Stomach smooth muscle (tissue), 2 donors: ENCODE measurements around the gene ARHGEF37.
"Not testable (repeated sequence)": the region's sequence is repeated elsewhere in the genome, so short reads cannot be mapped to it uniquely, and the experiment has no call there.

Experiments used
- H3K27ac ChIP-seq: one replicate; pipeline ENCODE4 v1.7.0; 2013; ENCODE audit warnings: mild to moderate bottlenecking, low read length, inconsistent platforms
- H3K27me3 ChIP-seq, 2 donors: one replicate each; pipeline ENCODE4 v1.7.0; 2013; ENCODE audit warnings: low read length in 2 of 2; ENCODE audit not compliant: insufficient read depth in 2 of 2, control insufficient read depth in 1 of 2
- H3K36me3 ChIP-seq, 2 donors: one replicate each; pipeline ENCODE4 v1.7.0; 2013; ENCODE audit warnings: low read length in 2 of 2; ENCODE audit not compliant: control insufficient read depth in 2 of 2, insufficient read depth in 2 of 2
- H3K4me1 ChIP-seq: one replicate; pipeline ENCODE4 v1.7.0; 2013; ENCODE audit warnings: low read length; ENCODE audit not compliant: control insufficient read depth, insufficient read depth
- H3K4me3 ChIP-seq, 2 donors: one replicate each; pipeline ENCODE4 v1.7.0; 2013; ENCODE audit warnings: low read length in 2 of 2
- H3K9ac ChIP-seq, 2 donors: one replicate each; pipeline ENCODE4 v1.7.0; 2013; ENCODE audit warnings: low read length in 2 of 2, mild to moderate bottlenecking in 1 of 2
- H3K9me3 ChIP-seq, 2 donors: one replicate each; pipeline ENCODE4 v1.7.0; 2013; ENCODE audit warnings: low read length in 2 of 2; ENCODE audit not compliant: control insufficient read depth in 2 of 2
- donor health status: healthy.
- donor health status: Pancreatic carcinoma.

The ARHGEF37 gene

GRCh38 chr5:149648464-149649393 is 67.4 kb downstream of the ARHGEF37 start:
- H3K36me3 ChIP-seq, H3K9me3 ChIP-seq: not testable (repeated sequence)

DNA sequence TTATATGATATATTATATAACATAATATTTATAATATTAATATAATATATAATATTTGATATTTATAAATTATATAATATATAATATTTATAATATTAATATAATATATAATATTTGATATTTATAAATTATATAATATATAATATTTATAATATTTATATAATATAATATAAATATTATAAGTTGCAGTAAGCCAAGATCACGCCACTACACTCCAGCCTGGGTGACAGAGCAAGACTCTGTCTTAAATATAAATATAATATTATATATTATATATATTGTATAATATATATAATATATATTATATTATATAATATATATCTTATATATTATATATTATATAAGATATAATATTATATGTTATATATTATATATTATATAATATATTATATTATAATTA is 68.4 kb downstream of the ARHGEF37 start:
- not testable (repeated sequence) for H3K4me3 ChIP-seq, H3K27ac ChIP-seq, H3K9me3 ChIP-seq, H3K9ac ChIP-seq, H3K4me1 ChIP-seq, H3K27me3 ChIP-seq, H3K36me3 ChIP-seq

More at GRCh38 chr5:149648464-149649393, 67.4 kb downstream of the ARHGEF37 start:
- not testable (repeated sequence) for H3K4me3 ChIP-seq, H3K27ac ChIP-seq, H3K9ac ChIP-seq, H3K4me1 ChIP-seq, H3K27me3 ChIP-seq

DNA sequence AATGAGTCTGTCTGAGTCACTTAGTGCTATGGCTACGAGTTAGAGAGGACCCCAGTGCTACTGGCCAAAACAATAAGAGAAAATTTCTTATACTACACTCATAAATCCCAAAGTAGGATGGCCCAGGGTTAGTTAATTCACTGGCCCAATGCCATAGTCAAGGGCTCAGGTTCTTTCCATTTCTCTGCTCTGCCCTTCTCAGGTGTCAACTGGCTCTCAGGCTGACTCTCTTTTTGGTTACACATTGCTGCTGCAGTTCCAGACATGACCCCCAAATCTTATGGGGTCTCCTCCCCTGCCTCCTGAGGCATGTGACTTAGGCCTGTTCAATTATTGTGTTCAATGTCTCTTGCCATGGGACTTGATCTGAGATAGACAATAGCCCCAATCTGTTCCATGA is 70.4 kb downstream of the ARHGEF37 start:
- Histone ChIP-seq H3K27me3 (no peaks in the 10 kb centered on the region), H3K4me3 (no peak overlapping the region), H3K36me3 (no peaks in the 10 kb centered on the region), H3K27ac (no peak overlapping the region), H3K4me1 (peaks cover 1% of the 10 kb centered on the region), H3K9ac (no peak overlapping the region), H3K9me3 (no peaks in the 10 kb centered on the region)

- H3K4me3 ChIP-seq, result no peak overlapping the region
- no peaks in the 10 kb centered on the region for H3K36me3 ChIP-seq
- no peaks in the 10 kb centered on the region for H3K9me3 ChIP-seq
Measured at GRCh38 chr5:149652697-149653096, 71.4 kb downstream of the ARHGEF37 start.

DNA sequence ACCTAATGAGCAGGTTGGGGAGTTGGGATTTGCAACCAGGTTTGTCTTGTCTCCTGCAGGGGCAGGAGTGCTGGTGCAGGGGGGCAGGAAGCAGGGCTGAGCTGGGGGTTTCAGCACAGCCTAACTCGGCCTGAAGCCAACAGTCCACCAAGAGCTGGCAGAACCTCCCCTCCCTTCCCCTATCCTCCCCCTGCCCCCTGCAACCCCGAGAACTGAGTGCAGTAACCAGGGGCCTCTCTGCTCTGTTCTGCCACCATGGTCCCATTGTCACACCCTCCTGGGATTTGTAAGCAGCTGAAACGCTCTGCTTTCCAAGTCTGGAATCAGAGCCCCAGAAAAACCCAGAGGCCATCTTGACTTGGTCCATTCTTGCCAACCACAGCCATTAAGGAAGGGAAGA is 72.9 kb downstream of the ARHGEF37 start:
- Histone ChIP-seq H3K36me3 (no peaks in the 10 kb centered on the region), H3K9me3 (no peaks in the 10 kb centered on the region), H3K4me3 (no peak overlapping the region), H3K4me1 (no peaks in the 10 kb centered on the region), H3K27me3 (no peaks in the 10 kb centered on the region), H3K27ac (no peak overlapping the region), H3K9ac (no peak overlapping the region)

More at GRCh38 chr5:149652697-149653096, 71.4 kb downstream of the ARHGEF37 start:
- no peak overlapping the region for H3K9ac ChIP-seq
- no peak overlapping the region for H3K27ac ChIP-seq
- H3K4me1 ChIP-seq, result no peaks in the 10 kb centered on the region
- H3K27me3 ChIP-seq, result no peaks in the 10 kb centered on the region

DNA sequence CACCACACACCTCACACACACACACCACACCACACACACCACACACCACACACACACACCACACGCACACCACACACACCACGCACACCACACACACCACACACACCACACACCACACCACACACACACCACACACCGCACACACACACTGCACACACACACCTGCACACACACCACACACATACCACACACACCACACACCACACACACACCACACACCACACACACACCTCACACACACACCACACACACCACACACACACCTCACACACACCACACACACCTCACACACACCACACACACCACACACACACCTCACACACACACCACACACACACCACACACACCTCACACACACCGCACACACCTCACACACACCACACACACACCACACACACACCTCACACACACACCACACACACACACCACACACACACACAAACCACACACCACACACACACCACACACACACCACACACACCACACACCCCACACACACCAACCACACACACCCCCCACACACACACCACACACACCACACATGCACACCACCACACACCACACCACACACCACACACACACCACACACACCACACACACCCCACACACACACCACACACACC is 73.7 kb downstream of the ARHGEF37 start:
- no peaks in the 10 kb centered on the region for H3K36me3 ChIP-seq
- no peak overlapping the region for H3K4me3 ChIP-seq
- no peaks in the 10 kb centered on the region for H3K9me3 ChIP-seq
- H3K27ac ChIP-seq, result no peak overlapping the region
- no peaks in the 10 kb centered on the region for H3K27me3 ChIP-seq
- no peak overlapping the region for H3K9ac ChIP-seq
- H3K4me1 ChIP-seq, result no peaks in the 10 kb centered on the region

DNA sequence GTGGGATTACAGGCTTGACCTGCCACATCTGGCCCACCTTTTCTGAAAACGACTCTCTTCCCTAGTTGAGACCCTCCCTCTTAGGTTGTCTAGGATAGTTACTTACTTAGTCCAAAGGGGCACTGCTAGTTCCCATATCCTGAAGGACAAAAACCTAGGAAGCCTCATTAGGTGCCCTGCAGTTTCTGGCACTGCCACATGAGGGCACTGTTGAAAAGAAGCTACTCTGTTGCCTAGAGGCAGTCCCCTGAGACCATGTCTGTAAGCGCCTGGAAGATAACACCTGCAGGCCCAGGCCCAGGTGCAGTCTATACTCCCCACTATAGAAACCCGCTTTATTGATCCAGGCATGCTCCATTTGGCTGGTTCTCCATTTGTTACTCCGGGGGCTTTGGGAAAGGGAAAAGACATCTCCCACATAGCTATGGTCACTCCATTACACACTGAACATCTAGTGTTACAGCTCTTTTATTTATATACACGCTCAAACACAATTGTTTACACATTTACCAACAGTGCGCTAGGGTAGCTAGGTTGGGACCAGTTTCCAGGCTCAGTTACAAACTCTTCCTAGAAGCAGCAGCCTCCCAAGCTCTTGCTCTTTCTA is 75.4 kb downstream of the ARHGEF37 start:
- no peaks in the 10 kb centered on the region for H3K9me3 ChIP-seq
- no peaks in the 10 kb centered on the region for H3K27me3 ChIP-seq
- no peaks in the 10 kb centered on the region for H3K36me3 ChIP-seq
- no peak overlapping the region for H3K9ac ChIP-seq
- H3K4me1 ChIP-seq, result no peaks in the 10 kb centered on the region
- H3K4me3 ChIP-seq, result no peak overlapping the region
- no peak overlapping the region for H3K27ac ChIP-seq

GRCh38 chr5:149657324-149657723 is 76.0 kb downstream of the ARHGEF37 start:
- no peak overlapping the region for H3K27ac ChIP-seq
- no peaks in the 10 kb centered on the region for H3K4me1 ChIP-seq
- H3K9me3 ChIP-seq, result no peaks in the 10 kb centered on the region
- no peaks in the 10 kb centered on the region for H3K27me3 ChIP-seq
- no peaks in the 10 kb centered on the region for H3K36me3 ChIP-seq
- no peak overlapping the region for H3K9ac ChIP-seq
- no peak overlapping the region for H3K4me3 ChIP-seq

DNA sequence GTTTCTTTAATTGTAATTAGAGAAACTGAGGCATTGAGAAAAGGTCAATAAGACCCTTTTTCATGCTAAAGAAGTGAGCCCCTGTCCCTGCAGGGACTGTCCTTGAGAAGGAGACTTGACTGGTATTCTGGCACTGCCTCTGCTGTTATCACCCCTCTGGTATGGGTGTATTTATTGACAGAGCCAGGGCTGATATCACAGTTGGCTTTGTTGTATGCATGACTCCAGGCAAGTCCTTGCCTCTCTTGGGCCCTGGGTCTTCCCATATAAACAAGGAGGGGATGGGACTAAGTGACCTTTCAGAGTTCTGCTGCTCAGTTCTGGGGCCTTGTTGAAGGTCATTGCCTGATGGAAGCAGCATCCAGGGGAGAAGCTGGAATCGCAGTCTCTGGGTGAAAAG is 77.0 kb downstream of the ARHGEF37 start:
- no peak overlapping the region for H3K9ac ChIP-seq
- no peaks in the 10 kb centered on the region for H3K9me3 ChIP-seq
- H3K27me3 ChIP-seq, result no peaks in the 10 kb centered on the region
- H3K4me3 ChIP-seq, result no peak overlapping the region
- H3K4me1 ChIP-seq, result no peaks in the 10 kb centered on the region
- H3K36me3 ChIP-seq, result no peaks in the 10 kb centered on the region
- H3K27ac ChIP-seq, result no peak overlapping the region

DNA sequence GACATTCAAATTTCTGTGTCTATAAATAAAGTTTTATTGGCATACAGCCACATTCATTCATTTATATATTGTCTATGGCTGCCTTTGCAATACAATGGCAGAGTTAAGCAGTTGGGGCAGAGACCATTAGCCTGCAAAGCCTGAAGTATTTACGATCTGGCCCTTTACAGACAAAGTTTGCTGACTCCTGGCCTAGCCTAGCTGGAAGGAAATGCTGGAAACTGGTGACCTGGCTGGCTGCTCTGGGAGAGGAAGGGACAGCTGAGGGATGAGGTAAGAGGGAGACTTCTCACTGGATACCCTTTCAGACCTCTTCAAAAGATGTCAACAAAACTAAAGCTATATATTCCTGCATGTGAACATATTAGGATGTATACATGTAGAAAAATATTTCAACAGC is 82.8 kb downstream of the ARHGEF37 start:
- Histone ChIP-seq H3K4me3 (no peak overlapping the region), H3K9ac (no peak overlapping the region), H3K4me1 (peaks cover 3% of the 10 kb centered on the region), H3K9me3 (no peaks in the 10 kb centered on the region), H3K36me3 (no peaks in the 10 kb centered on the region), H3K27me3 (no peaks in the 10 kb centered on the region), H3K27ac (no peak overlapping the region)
